ENCODE data around the gene DNAL1. TPM values are rescaled to one million over a fixed set of nuclear protein-coding genes. Genes with fewer than 3 reads are reported as not detected.
A peak's percentile ranks its signal among the peaks of the same experiment; 100 is the strongest.

Gene DNAL1
- total and polyA plus RNA-seq, 10 of the 15 experiments (the other 5 are each of a cell fraction or from before 2014, with no cell fraction given): 2.4 to 18.2 (median 7.4) TPM

GRCh38 chr14:73743431-73743931, 98.7 kb downstream of the DNAL1 start (continued):
- TF ChIP-seq REST (IDR thresholded peaks at IDR 0.05; ENCODE audit: low read depth, low read length) (no peak), EP300 (IDR thresholded peaks at IDR 0.05; ENCODE audit: borderline replicate concordance in 1 of 2, control insufficient read depth in 1 of 2, low read depth in 2 of 2, low read length in 2 of 2) (peak in 1 of 2 experiments; percentile 66; a peak in 1 of 4 replicates), DPF2 (IDR thresholded peaks at IDR 0.05) (no peak; the same call in 1 of the 2 replicates), ZBTB11 (CRISPR knock-in tag; IDR thresholded peaks at IDR 0.05) (no peak), RUNX3 (IDR thresholded peaks at IDR 0.05; ENCODE audit: low read length) (peak; percentile 92), CUX1 (IDR thresholded peaks at IDR 0.05; ENCODE audit: insufficient replicate concordance, low read depth, low read length) (no peak)

Data from GM12878 (cell line).